GM23248 (cell line): ENCODE measurements around the gene TNIP1.

Source experiments
- EZH2 ChIP-seq: fragments of 200-600 bp; sonication (generic); IDR thresholded peaks from 2 replicates; pipeline ENCODE4 v1.6.1; 2018; ENCODE audit warnings: antibody characterized with exemption, mild to moderate bottlenecking; ENCODE audit not compliant: insufficient read depth, poor library complexity, severe bottlenecking
- EZH2phosphoT487 ChIP-seq: fragments of 200-600 bp; sonication (generic); IDR thresholded peaks from 2 replicates; pipeline ENCODE4 v1.6.1; 2018; ENCODE audit warnings: antibody characterized with exemption, moderate library complexity, mild to moderate bottlenecking, low read depth; ENCODE audit not compliant: insufficient read depth

GRCh38 chr5:151005950-151006576 is 74.8 kb downstream of the TNIP1 start:
- no peak for TF ChIP-seq EZH2
- no peak for TF ChIP-seq EZH2phosphoT487
